HG03139 (cell line): Measurements from ENCODE around the gene ADAMTSL3.
"Not testable (repeated sequence)": the region's sequence is repeated elsewhere in the genome, so short reads cannot be mapped to it uniquely, and the experiment has no call there.

ENCODE experiments used
- ATAC-seq: cut with Tn5 transposase; IDR thresholded peaks from one replicate; pipeline ENCODE4 v1.9.1; 2021; ENCODE audit not compliant: unreplicated experiment

The ADAMTSL3 gene

DNA sequence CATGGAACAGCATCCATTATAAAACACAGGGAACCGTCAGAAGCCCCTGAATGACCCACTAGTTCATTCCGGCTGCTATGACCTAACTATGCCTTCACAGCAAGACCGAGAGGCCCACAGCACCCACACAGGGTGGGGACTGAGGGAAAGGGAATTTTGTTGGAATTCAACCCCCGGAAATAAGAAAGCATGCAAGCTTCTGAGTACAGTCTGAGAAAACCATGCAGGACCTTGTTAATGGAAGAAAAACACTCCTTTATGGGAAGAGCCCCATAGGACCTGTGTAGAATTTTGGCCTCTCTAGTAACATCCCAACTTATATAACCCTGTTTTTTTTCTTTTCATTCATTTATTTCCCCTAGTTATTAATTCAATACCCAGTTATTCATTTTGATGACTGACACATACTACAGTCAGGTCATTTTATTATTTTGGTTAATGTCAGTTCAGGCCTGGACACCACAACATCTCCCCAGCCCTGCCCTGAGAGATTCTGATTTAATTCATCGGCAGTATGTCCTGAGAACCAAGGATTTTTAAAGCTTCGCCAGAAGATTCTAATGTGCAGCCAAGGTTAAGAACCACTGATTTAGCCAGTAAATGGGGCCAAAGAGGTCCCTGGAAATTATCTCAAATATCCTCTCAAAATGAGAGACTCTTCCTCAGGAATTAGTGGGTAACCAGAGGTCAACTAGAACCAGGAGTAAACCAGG, 350.0 kb downstream of the ADAMTSL3 start:
- ATAC-seq: no peak

DNA sequence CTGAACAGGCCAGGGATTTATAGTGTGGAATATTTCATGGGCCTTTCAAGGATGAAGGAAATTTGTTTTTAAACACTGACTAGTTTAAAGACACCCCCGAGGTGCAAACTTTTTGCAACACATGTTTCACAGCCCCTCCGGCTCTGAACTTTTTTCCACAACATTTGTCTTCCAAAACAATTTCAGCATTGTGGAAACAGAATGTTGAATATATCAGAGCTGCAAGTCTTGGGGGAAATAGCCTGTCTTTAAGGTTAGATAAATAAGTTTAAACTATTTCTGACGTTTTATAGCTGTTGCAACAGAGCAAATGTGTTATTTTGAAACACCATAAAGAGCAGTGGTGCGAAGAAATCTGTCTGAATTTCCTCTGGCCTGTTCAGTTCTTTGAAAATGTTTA, 352.5 kb downstream of the ADAMTSL3 start:
- ATAC-seq: no peak

DNA sequence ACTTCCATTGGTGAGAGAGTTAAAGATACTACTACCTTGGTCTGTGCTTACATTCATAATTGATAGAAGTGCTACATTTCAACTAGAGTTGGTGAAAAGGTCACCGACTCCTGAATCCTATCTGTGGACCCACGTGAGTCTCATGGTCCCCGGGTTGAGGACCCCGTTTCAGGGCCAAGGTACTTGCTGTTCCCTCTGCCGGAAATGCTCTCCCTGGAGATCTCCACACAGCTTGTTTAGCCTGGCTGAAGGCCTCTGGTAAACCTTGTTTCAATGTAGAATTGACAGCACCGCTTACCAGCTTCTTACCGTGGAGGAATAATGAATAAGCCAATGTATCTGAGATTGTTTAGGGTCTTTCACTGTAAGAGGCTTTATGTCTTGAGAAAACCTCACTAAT, 355.7 kb downstream of the ADAMTSL3 start:
- ATAC-seq: no peak

DNA sequence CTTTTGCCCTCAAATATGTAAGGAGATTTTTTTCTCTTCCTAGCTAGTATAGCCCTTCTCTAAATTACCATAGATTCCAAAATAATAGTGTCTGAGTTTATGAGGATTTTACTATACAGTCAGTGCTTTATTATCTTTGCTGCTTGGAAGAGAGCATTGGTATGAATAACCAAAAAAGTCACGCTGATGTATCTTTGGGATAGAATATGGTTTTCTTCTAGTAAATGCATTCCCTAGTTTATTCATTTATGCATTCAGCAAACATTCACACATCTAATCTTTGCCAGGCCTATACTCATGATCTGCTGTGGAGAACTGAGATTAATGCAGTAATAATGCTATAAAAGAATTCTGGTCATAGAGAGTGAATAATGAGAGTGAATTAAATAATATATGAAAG, 356.3 kb downstream of the ADAMTSL3 start:
- no peak for ATAC-seq

DNA sequence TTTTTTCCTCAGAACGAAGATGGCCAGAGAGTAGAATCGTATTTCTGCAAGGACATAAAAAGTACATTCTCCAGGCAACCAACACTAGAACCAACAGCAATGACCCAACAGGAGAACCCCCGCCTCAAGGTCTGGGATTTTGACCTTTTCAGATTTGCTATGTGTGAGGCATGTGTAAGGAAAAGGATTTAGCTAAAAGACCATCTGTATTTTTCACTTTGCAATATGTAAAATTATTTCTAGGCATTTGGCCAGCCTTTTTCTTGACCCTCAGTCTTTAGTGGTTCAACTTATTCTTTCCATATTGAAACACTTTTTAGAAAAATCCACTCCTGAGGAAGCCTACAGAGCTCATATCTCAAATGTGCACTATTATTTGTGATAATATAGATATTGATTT, 362.4 kb downstream of the ADAMTSL3 start:
- ATAC-seq: no peak

DNA sequence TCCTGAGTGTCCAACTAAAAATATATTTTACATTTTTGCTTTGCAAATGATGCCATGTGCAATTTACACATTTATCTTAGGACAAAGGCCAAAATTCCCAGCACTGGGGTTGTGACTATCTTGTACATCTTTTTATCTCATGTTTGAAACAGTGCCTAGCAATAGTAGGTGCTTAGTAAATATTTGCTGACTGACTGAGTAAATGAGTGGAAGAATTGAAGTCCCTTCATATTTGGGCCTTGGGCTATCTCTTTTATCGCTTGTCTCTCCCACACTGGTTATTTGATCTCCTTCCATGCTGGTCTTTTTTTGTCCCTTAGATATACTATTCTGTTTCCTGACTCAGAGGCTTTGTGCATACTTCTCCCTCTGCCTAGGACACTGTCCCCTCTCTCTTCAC, 368.6 kb downstream of the ADAMTSL3 start:
- ATAC-seq: no peak

DNA sequence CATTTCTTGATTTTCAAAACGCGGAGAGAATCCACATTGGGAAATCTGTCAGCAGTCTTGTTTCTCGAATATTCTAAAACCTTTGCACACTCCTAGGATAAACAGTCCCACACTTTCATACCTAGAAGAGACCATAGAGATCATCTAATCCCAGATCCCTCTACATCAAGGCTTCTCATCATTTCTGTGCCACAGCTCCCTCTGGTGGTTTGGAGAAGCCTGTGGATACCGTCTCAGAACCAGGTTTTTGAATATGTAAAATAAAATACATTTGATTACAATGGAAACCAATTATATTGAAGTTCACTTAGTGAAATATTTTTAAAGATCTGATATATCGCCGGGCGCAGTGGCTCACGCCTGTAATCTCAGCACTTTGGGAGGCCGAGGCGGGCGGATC, 369.7 kb downstream of the ADAMTSL3 start:
- no peak for ATAC-seq

DNA sequence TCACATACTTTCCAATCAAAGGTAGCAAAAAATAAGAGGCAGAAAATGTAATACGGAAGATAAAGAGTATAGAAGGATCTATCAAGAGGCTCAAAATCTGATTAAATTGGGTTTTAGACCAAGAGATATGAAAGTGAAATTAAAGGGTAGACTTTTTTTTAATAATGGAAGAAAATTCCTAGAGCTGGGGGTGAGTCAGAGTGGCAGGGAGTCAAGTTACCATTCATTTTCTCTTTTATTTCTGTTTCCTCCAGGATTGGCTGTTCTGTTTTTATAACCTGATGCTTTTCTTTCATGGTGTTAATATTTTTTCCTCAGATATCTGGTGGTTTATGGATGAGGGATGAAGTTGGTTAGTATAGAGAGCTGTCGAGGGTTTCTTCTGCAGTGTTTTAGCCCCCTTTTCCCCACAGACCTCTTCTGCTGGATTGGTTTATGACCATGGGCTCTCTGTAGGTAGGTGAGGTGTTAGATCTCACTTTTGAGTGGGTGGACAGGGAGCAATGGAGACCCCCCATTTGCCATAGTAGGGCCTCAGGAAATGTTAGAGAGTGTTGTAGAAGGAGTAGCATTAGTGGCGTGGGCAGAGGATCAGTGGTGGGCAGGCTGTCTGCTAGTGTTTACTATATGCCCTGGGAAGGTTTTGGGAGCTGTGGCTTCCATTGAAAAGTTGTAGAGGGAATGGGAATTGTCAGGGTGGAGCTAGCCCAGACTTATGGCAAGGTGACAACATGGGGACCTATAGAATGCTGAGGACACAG, 380.1 kb downstream of the ADAMTSL3 start:
- no peak for ATAC-seq

DNA sequence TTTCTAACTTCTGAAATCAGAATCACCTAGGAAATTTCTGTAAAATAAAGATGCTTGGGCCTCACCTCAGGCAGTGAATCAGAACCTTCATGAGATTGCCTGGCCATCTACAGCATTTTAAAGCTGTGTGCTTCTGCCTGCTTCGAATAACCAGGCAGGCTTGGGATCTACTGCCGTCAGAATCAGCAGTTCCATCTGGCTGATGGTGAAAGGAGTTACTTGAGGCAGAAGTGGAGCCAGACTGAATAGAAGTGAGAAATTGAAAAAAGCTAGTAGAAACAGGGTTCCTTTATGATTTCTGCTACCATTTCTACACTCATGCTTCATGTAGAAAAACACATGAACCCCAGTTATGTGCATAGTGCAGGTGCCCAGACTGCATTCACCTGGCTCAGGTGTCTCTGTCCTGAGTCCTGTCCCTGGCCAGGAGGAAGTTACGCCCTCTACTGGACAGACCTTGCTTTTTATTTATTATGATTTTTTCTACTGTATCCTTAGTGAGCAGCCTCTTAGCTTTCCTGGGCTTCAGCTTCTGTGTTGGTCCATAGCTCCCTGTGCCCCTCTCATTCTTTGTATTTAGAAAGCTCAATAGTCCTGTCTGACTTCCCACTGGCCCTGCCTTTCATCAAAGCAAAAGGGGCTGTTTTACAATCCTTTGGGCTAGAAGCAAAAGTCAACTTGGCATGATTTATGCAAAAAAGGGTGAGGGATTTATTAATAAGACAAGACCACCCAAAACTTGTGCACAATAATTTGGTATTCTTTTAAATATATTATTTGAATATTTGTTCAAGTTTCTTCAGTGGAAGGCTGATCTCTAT, 380.9 kb downstream of the ADAMTSL3 start:
- no peak for ATAC-seq

DNA sequence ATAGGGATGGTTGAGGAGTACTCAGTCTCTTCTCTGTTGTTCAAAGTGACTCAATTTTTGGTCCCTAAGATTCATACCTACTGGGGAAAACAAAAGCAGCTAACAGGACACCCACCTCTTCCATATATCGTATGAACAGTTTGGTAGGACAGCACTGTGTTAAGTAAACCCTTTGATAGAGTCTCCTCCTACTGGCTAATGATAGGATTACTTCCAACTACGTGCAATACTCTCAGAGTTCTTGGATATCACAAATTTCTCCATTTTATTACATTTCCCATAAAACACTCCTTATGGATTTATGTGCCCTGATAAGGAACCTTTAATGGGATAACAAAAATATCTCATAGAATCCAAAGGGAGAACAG, 381.5 kb downstream of the ADAMTSL3 start:
- ATAC-seq: no peak

DNA sequence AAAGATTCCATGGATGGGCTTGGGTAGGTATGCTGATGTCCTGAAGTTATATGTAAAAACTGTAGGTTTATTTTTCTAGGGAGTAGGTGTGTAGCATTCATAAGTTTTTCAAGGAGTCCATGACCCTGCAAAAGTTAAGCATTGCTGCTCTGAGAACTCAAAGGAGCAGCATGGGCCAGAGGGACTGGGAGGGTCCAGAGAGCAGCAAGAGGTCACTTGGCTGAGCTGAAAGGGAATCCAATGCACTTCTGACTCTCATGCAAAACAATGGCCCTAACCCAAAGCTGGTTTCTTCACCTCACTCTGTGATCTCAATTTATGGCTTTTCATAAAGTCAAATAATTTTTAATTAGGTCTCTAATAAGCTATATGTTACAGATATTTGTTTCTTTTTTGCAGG, 383.4 kb downstream of the ADAMTSL3 start:
- no peak for ATAC-seq

DNA sequence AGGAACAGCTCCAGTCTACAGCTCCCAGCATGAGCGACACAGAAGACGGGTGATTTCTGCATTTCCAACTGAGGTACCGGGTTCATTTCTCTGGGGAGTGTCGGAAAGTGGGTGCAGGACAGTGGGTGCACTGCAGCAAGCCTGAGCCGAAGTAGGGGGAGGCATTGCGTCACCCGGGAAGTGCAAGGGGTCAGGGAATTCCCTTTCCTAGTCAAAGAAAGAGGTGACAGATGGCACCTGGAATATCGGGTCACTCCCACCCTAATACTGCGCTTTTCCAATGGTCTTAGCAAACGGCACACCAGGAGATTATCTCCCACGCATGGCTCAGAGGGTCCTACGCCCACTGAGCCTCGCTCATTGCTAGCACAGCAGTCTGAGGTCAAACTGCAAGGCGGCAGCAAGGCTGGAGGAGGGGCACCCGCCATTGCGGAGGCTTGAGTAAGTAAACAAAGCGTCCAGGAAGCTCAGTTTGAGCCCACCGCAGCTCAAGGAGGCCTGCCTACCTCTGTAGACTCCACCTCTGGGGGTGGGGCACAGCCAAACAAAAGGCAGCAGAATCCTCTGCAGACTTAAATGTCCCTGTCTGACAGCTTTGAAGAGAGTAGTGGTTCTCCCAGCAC, 388.6 kb downstream of the ADAMTSL3 start:
- not testable (repeated sequence) for ATAC-seq

DNA sequence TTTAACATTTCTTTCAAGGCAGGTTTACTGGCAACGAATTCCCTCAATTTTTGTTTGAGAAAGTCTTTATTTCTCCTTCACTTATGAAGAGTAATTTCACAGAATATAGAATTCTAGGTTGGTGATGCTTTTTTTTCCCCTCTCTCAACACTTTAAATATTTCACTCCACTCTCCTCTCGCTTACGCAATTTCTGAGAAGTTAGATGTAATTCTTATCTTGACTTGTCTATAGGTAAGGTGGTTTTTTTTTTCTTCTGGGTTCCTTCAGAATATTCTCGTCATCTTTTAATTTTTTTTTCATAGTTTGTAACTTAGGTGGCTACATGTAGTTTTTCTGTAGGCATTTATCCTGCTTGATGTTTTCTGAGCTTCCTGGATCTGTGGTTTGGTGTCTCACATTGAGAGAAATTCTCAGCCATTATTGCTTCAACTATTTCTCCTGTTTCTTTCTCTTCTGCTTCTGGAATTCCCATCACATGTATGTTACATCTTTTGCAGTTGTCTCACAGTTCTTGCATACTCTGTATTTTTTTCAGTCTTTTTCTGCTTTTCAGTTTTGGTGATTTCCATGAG, 392.2 kb downstream of the ADAMTSL3 start:
- ATAC-seq: no peak

DNA sequence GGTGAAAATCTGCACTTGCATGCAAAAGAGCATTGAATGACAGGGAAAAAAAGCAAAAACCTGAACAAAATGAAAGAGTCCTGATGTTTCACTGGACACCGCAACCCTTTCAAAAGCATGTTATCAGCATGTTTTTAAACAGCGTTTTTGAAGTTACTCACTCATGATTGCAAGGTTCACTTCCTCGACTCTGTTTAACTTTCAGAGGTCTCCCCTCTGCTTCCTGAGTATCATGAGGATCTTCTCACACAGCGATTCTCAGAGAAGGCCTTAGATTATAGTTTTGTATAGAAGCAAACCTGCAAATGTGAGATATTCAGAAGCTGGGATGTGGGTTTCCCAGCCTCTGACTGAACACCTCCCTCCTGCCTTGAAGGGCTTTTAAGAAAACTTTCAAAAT, 395.6 kb downstream of the ADAMTSL3 start:
- ATAC-seq: not testable (repeated sequence)

DNA sequence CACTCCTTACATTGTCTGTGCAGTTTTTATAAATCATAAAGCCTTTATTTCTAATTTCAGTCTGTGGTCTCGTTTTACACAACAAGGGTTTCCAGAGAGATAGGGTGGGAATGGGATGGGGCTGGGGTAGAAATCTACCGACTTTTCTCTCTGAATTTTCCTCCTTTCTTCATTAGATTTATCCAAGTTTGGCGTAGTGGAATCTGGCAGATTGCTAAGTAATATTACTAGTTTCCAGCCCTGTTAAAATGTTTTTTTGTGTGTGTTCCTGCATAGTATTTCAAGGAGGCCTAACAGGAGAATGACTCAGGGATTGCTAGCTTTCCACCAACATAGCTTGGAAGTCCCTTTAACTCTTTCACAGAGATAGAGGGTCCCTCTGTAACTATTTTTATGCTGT, 396.2 kb downstream of the ADAMTSL3 start:
- ATAC-seq: no peak

DNA sequence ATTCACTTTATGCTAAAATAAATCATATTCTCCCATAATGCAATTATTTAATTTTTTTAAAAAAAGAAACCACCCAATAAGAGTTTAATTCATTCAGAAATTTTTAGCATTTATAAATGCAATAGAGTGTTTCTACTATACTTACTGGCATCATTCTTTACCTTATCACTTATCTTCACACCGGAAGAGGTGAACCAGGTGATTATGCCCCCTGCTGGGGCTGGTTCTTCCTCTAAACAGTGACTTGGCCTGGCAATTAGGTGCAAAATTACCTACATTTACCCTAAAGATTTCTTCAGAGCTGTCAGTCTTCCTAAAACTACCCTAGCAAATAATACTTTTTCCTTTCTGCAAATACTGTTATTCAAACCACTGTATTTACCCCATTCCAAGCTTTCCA, 397.2 kb downstream of the ADAMTSL3 start:
- not testable (repeated sequence) for ATAC-seq

DNA sequence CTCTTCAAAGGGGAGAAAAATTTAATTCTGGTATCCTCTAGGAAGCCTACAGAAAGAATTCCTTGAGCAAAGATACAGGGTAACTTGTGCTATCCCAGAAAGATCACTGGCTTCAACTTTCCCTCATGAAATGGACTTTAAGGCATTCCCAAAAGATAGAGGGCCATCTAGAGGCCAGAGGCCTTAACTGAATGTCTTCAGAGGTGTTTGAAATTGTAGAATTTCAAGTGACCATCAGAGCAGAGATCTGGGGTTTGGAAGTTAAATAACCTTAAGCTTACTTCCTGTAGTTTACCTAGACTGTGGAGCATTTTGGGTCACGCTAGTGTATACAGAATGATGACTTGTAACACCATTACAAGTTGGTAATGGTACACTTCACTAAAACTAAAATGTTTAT, 400.6 kb downstream of the ADAMTSL3 start:
- not testable (repeated sequence) for ATAC-seq

DNA sequence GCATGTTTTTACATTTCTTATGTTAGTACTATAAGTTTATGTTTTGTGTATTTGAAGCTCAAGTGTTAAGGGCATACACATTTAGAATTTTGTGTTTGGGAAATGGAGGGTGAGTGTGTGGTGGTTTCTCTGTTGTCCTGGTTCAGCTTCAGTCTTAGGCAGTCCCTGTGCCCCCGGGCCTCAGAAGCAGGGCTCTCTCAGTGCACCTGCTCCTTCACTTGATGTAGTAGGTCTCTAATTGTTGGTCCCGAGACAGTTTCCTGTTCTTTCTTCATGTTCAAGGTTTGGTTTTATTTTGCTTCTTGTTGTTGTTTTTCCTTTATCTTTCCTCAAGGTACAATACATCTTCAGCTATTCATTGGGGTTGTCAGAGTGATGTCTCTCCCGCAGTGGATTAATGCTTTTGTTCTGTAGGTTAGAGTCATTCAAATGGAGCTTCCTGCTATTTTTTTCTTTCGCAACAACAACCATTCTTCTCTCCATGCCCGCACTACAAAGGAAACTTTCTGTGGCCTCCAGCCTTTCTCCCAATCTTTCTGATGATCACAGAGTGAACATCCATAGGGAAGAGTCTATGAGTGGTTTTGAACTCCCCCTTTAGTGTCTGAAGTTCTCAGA, 403.9 kb downstream of the ADAMTSL3 start:
- ATAC-seq: no peak

DNA sequence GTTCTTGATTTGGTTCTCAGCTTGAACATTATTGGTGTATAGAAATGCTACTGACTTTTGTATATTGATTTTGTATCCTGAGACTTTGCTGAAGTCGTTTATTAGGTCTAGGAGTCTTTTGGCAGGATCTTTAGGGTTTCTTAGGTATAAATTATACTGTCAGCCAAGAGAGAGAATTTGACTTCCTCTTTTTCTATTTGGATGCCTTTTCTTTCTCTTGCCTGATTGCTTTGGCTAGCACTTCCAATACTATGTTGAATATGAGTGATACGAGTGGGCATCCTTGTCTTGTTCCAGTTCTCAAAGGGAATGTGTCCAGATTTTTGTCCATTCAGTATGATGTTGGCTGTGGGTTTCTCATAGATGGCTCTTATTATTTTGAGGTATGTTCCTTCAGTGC, 409.8 kb downstream of the ADAMTSL3 start:
- not testable (repeated sequence) for ATAC-seq

DNA sequence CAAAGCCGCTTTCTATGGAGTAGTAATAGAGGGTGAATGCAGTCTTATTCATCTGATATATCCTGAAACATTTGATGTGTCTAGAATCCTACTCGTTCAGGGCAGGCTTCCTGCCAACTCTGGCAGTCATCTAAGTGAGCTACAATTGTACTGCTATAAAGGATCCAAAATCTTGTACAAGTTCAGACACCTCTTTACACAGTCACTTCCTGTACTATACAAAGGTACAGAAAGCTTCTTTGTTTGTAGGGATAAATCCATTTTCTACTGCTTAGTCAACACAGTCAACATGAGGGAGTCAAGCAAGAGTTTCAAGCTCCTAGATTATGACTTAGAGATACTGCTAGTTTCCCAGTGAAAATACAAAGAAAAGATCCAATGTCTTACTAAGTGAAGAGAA, 414.8 kb downstream of the ADAMTSL3 start:
- ATAC-seq: not testable (repeated sequence)

DNA sequence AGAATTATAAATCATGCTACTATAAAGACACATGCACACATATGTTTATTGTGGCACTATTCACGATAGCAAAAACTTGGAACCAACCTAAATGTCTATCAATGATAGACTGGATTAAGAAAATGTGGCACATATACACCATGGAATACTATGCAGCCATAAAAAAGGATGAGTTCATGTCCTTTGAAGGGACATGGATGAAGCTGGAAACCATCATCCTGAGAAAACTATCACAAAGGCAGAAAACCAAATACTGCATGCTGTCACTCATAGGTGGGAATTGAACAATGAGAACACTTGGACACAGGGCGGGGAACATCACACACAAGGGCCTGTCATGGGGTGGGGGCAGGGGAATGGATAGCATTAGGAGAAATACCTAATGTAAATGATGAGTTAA, 424.1 kb downstream of the ADAMTSL3 start:
- not testable (repeated sequence) for ATAC-seq
